Erythroblast (primary cell): ENCODE results near the gene KCTD19.
A peak's percentile ranks its signal among the peaks of the same experiment; 100 is the strongest.

Experiments
- DNase-seq, 2 experiments: peaks; one replicate each; lab custom pipeline; 2025; lab: John Stamatoyannopoulos, UW
- GATA1 ChIP-seq: IDR thresholded peaks from 2 replicates; pipeline ENCODE4 v1.6.1; 2011; ENCODE audit warnings: low read depth, mild to moderate bottlenecking, control low read depth, low read length, moderate library complexity
- POLR2A ChIP-seq: IDR thresholded peaks from 2 replicates; pipeline ENCODE4 v1.6.1; 2011; ENCODE audit warnings: mild to moderate bottlenecking, low read length

The KCTD19 gene

GRCh38 chr16:67252609-67253497 lies 73.7 kb downstream of the KCTD19 start:
- DNase-seq: no peak
- no peak for TF ChIP-seq GATA1

- TF ChIP-seq POLR2A: no peak
- TF ChIP-seq GATA1: no peak
- DNase-seq: no peak
These were observed 76.6 kb downstream of the KCTD19 start for GRCh38 chr16:67250045-67250327.

- TF ChIP-seq GATA1: no peak
- no peak for TF ChIP-seq POLR2A
- DNase-seq: no peak
These were observed 77.1 kb downstream of the KCTD19 start for GRCh38 chr16:67249178-67250044.

GRCh38 chr16:67248401-67249177 lies 78.0 kb downstream of the KCTD19 start, which contains the start of gene SLC9A5:
Gene SLC9A5 (plus strand): TSS chr16:67248979. CDS start chr16:67249015, 36 bp downstream.
- TF ChIP-seq GATA1 (no peak), POLR2A (no peak)
- DNase-seq: peak; percentile 48 to 58

GRCh38 chr16:67248073-67248400 lies 78.5 kb downstream of the KCTD19 start:
- no peak for DNase-seq
- no peak for TF ChIP-seq GATA1
- no peak for TF ChIP-seq POLR2A

GRCh38 chr16:67247192-67248072 lies 79.1 kb downstream of the KCTD19 start, which contains the start of gene FHOD1:
Gene FHOD1 (minus strand): TSS chr16:67247481. CDS start chr16:67247410, 71 bp downstream.
- peak; percentile 98 for DNase-seq

GRCh38 chr16:67246756-67247191 lies 79.8 kb downstream of the KCTD19 start:
- peak in 1 of 2 experiments; percentile 76 for DNase-seq
- TF ChIP-seq GATA1 (no peak), POLR2A (no peak)

More at GRCh38 chr16:67247192-67248072, 79.1 kb downstream of the KCTD19 start, which contains the start of gene FHOD1:
- TF ChIP-seq GATA1 (no peak), POLR2A (peak; percentile 70)

GRCh38 chr16:67246081-67246755 lies 80.3 kb downstream of the KCTD19 start:
- DNase-seq: peak; percentile 75 to 81
- TF ChIP-seq GATA1 (no peak), POLR2A (peak; percentile 40)

- no peak for DNase-seq
- TF ChIP-seq POLR2A (no peak), GATA1 (no peak)
These were observed 80.9 kb downstream of the KCTD19 start for GRCh38 chr16:67245674-67246080.

GRCh38 chr16:67245186-67245585 lies 81.4 kb downstream of the KCTD19 start:
- no peak for DNase-seq
- TF ChIP-seq POLR2A (no peak), GATA1 (no peak)

GRCh38 chr16:67244387-67245185 lies 82.0 kb downstream of the KCTD19 start:
- peak; percentile 33 to 63 for DNase-seq
- TF ChIP-seq POLR2A: no peak
